ENCODE results near the gene NDUFV3.
"Not testable (repeated sequence)": the region's sequence is repeated elsewhere in the genome, so short reads cannot be mapped to it uniquely, and the experiment has no call there.

The NDUFV3 gene

GRCh38 chr21:42937034-42937940 is 44.2 kb downstream of the NDUFV3 start:
- DNase-seq (ENCODE audit: low read depth): not testable (repeated sequence)

- no peak for DNase-seq (ENCODE audit: low read depth)
Observed at GRCh38 chr21:42937960-42938605, 45.0 kb downstream of the NDUFV3 start.

GRCh38 chr21:42938606-42938995 is 45.5 kb downstream of the NDUFV3 start:
- DNase-seq (ENCODE audit: low read depth): not testable (repeated sequence)

DNA sequence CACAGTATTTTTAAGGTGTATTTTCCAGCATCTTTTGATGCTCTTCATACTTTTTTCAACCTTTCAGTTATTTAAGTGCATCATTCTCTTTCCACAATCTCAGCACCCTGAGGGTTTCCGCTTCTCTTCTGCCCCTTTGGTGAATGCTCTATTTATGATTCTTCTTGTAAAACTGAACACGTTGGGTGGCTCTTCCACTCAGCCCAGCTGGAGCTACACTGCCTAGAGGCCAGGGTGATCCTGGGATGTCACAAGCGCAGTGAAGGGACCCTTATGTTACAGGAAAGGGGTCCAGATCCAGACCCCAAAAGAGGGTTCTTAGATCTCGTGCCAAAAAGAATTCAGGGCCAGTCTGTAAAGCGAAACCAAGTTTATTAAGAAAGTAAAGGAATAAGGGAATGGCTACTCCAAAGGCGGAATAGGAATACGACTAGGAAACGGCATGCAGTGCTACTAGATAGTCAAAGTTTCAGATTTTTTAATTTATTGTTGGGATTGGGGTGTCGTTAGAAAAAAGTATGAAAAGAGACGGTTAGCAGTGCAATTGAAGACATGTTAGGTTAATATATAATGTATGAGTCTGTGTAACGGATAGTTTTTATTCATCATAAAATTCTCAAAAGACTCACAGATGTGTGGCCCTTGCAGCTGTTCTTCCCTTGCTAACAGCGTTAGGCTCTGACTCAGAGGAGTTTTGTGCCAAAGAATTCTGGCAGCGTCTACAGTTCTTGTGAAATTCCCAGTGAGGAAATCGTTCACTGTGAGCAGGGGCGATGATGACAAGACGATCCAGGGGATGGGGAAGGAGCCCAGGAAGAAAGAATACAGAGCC is 46.7 kb downstream of the NDUFV3 start:
- DNase-seq (ENCODE audit: low read depth): no peak

DNA sequence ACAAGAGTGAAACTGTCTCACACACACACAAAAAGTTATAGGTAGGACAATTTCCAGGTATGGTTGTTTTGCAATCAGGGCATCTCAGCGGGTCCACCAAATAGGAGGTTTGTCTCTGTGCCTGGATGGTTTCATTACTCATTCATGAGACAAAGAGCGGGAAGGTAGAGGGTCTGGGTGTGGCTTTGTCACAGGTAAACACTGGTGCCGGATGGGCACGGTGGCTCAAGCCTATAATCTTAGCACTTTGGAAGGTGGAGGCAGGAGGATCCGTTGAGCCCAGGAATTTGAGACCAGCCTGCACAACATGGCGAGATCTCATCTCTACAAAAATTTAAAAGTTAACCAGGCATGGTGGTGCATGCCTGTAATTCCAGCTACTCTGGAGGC is 48.6 kb downstream of the NDUFV3 start:
- DNase-seq (ENCODE audit: low read depth): no peak

- no peak for DNase-seq (ENCODE audit: low read depth)
Observed at GRCh38 chr21:42942244-42942643, 49.1 kb downstream of the NDUFV3 start.

DNA sequence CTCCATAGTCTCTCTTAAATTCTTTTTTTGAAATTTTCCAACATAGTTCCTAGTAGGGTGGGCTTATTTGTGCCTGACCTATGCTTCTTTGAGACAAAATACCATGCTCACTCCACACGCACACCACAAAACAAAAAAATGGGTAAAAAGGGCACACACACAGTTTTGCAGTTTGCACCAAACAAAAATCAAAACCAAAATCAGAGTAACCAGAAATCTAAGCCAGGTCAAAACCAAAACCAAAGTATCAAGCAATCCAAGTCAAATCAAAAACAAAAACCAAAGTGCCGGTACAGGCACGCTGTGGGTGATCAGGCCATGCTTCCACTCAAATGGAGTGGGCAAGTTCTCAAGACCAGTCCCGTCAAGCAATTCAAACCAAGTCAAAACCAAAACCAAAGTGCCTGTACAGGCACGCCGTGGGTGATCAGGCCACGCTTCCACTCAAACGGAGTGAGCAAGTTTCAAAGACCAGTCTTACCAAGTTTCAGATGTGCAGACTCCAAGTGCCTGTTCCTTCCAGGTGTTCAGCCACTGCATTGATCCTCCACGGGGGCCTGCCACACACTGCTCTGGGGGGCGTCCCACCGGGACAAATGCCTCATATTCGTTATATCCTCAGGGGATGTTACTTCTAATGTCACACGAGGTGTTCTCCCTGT is 56.1 kb downstream of the NDUFV3 start:
- DNase-seq (ENCODE audit: low read depth): not testable (repeated sequence)

DNA sequence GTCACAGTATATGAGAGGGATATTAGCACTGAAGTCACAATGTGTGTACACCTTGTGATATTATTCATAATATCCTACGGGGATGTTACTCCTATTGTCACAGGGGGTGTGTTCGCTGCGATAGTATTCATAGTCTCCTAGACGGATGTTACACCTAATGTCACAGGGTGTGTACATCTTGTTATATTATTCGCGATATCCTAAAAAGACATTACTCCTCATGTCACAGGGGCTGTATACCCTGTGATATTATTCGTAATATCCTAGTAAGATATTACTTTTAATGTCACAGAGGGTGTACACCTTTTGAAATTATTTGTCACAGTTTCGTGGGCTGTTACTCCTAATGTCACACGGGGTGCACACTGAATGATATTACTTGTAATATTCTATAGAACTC is 58.1 kb downstream of the NDUFV3 start:
- not testable (repeated sequence) for DNase-seq (ENCODE audit: low read depth)

DNA sequence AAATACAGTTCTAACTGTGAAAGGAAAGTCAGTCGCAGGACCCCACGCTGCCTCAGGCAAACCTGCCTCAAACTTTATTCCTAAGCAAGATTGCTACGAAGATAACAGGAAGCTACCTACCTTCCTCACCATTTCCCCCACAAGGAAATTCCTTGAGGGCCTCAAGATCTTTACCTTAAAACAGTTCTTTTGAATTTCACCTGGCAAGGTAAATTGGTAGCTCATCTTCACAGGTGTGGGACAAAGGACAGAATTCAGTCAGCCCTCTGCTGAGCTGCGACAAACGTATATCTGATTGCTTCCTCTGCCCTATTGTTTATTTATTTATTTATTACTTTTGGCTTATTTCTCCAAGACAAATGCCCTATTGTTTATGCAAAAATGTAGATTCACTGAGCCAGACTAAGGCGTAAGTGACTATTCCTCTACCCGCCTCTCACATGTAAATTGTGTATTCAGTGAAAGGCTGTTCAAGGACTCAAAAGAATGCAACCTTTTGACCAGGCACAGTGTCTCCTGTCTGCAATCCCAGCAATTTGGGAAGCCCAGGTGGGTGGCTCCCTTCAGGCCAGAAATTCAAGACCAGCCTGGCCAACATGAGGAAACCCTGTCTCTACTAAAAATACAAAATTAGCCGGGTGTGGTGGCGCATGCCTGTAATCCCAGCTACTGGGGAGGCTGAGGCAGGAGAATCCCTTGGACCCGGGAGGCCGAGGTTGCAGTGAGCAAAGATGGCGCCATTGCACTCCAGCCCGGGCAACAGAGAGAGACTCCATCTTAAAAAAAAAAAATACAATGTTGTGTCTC is 63.9 kb downstream of the NDUFV3 start:
- DNase-seq (ENCODE audit: low read depth): no peak

DNA sequence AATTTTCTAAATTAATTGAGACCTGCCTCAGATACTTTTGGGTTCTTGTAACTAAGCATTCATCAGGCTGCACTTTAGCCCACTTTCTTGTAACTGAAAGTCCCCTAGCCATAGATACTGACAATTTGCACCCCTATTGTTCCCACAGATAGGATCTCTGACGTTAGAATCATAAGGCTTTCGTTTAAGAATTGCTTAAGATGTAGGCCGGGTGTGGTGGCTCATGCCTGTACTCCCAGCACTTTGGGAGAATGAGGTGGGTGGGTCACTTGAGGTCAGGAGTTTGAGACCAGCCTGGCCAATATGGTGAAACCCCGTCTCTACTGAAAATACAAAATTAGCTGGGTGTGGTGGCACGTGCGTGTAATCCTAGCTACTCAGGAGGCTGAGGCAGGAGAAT is 65.0 kb downstream of the NDUFV3 start:
- DNase-seq (ENCODE audit: low read depth): not testable (repeated sequence)

DNA sequence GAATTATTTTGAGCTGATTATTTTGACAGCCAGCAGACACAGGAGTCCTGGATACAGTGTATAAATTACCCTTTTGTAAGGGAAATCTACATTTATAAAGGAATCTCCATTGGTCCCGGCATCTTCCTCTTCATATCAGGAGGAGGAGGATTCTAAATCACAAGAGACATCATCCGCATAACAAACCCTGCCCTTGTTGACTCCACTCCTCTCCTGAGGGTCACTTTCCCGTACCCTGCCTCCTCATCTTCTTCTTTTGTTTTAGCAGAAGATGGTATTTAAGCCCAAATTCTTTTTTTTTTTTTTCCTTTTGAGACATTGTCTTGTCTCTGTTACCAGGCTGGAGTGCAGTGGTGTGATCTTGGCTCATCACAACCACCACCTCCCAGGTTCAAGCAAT is 66.6 kb downstream of the NDUFV3 start:
- no peak for DNase-seq (ENCODE audit: low read depth)

DNA sequence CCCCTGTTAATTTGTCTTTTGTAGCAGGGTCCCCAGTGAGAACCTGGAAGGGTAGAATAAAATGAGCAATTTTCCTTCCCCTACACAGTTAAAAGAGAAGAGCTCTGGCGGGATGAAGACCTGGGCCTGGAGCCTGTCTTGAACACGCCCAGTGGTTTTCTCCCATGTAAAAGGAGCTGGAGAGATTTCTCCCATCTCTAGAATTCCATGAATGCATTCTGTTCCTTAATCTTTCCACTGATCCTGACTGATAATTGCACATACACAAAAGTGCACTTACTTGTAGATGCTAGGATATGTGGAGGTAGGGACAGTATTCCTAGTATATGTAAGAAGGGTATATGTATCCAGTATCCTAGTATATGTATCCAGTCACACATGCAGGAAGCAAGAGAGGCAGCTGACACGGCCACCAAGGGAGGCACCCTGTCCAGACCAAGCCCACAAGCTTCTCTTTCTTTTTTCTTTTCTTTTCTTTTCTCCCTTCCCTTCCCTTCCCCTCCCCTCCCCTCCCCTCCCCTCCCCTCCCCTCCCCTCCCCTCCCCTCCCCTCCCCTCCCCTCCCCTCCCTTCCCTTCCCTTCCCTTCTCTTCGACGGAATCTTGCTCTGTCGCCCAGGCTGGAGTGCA is 69.4 kb downstream of the NDUFV3 start:
- no peak for DNase-seq (ENCODE audit: low read depth)

Data from stimulated activated CD8-positive, alpha-beta memory T cell treated with anti-CD3 and anti-CD28 coated beads, Interleukin-4, amount 100 ng/mL, for 24 hours (primary cell).